ENCODE results near the gene FAM81B.

Gene FAM81B

DNA sequence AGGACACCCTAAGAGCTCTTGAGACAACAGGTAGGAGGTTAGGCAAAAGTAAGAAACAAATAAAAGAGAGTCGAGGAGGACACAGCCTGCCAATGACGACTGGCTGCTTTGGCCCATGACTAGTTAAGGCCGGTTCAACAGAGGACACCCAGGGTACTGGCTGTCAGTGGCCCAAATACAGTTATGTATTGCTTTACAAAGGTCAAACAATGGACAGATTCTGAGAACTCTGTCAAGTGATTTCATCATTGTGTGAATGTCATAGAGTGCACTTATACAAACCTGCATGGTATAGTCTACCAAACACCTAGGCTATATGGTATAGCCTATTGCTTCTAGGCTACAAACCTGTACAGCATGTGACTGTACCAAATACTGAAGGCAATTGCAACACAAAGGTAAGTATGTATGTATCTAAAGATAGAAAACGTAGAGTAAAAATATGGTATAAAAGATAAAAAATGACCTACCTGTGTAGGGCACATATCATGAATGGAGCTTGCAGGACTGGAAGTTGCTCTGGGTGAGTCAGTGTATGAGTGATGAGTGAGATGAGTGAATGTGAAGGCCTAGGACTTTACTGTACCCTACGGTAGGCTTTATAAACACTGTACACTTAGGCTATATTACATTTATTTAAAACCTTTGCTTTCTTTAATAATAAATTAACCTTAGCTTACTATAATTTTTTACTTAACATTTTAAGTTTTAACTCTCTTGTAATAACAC, 6.5 kb upstream of the FAM81B start:
- Histone ChIP-seq H3K36me3 (ENCODE audit: control insufficient read depth in 2 of 2, insufficient read depth in 1 of 2, low read length in 2 of 2) (no peaks in the 10 kb centered on the region), H3K27ac (ENCODE audit: extremely low read depth, low read depth, low read length) (no peak overlapping the region), H3K4me1 (ENCODE audit: control insufficient read depth, insufficient read depth, low read length) (peaks cover 2% of the 10 kb centered on the region; the same call in 1 of the 2 replicates), H3K4me3 (ENCODE audit: low read depth, low read length) (no peak overlapping the region), H3K9me3 (ENCODE audit: control insufficient read depth, insufficient read depth, low read depth, low read length) (no peaks in the 10 kb centered on the region)
- ChIA-PET CTCF (no interaction called here), POLR2A (no interaction called here)
- TF ChIP-seq KLF17 (tag by site-specific recombination; IDR thresholded peaks at IDR 0.05) (no peak), SALL2 (tag by site-specific recombination; IDR thresholded peaks at IDR 0.05; ENCODE audit: borderline replicate concordance) (no peak), SP3 (tag by site-specific recombination; IDR thresholded peaks at IDR 0.05) (no peak), GLI2 (tag by site-specific recombination; IDR thresholded peaks at IDR 0.05; ENCODE audit: borderline replicate concordance, low read depth) (no peak), ZNF148 (tag by site-specific recombination; IDR thresholded peaks at IDR 0.05; ENCODE audit: borderline replicate concordance) (no peak), ZNF426 (tag by site-specific recombination; IDR thresholded peaks at IDR 0.05) (no peak)

GRCh38 chr5:95385334-95385733, 5.8 kb upstream of the FAM81B start:
- TF ChIP-seq ZNF677 (tag by site-specific recombination; IDR thresholded peaks at IDR 0.05), result no peak
- no peak for TF ChIP-seq ZSCAN23 (tag by site-specific recombination; IDR thresholded peaks at IDR 0.05)
- no peak for TF ChIP-seq SETDB1 (IDR thresholded peaks at IDR 0.05; ENCODE audit: insufficient read length, low read length)
- TF ChIP-seq HOXD13 (CRISPR knock-in tag; IDR thresholded peaks at IDR 0.05; ENCODE audit: borderline replicate concordance), result no peak
- TF ChIP-seq ZNF37A (tag by site-specific recombination; IDR thresholded peaks at IDR 0.05), result no peak
- TF ChIP-seq PRDM4 (tag by site-specific recombination; IDR thresholded peaks at IDR 0.05), result no peak
- no peak for TF ChIP-seq ZNF580 (tag by site-specific recombination; IDR thresholded peaks at IDR 0.05)
- no peak for TF ChIP-seq KLF16 (tag by site-specific recombination; IDR thresholded peaks at IDR 0.05)
- TF ChIP-seq ATF2 (tag by site-specific recombination; IDR thresholded peaks at IDR 0.05; ENCODE audit: low read depth), result no peak
- TF ChIP-seq ZBTB1 (tag by site-specific recombination; IDR thresholded peaks at IDR 0.05), result no peak
- TF ChIP-seq RBAK (tag by site-specific recombination; IDR thresholded peaks at IDR 0.05), result no peak
- no peak for TF ChIP-seq ZNF394 (tag by site-specific recombination; IDR thresholded peaks at IDR 0.05; ENCODE audit: borderline replicate concordance)
- TF ChIP-seq, protein P1, sequence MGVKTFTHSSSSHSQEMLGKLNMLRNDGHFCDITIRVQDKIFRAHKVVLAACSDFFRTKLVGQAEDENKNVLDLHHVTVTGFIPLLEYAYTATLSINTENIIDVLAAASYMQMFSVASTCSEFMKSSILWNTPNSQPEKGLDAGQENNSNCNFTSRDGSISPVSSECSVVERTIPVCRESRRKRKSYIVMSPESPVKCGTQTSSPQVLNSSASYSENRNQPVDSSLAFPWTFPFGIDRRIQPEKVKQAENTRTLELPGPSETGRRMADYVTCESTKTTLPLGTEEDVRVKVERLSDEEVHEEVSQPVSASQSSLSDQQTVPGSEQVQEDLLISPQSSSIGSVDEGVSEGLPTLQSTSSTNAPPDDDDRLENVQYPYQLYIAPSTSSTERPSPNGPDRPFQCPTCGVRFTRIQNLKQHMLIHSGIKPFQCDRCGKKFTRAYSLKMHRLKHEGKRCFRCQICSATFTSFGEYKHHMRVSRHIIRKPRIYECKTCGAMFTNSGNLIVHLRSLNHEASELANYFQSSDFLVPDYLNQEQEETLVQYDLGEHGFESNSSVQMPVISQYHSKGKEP (tag by site-specific recombination; IDR thresholded peaks at IDR 0.05), result no peak
- TF ChIP-seq ZSCAN5A (tag by site-specific recombination; IDR thresholded peaks at IDR 0.05), result no peak
- no peak for TF ChIP-seq WT1 (tag by site-specific recombination; IDR thresholded peaks at IDR 0.05)
- Histone ChIP-seq H3K9me3 (ENCODE audit: control insufficient read depth, insufficient read depth, low read depth, low read length) (no peaks in the 10 kb centered on the region), H3K36me3 (ENCODE audit: control insufficient read depth in 2 of 2, insufficient read depth in 1 of 2, low read length in 2 of 2) (no peaks in the 10 kb centered on the region), H3K4me1 (ENCODE audit: control insufficient read depth, insufficient read depth, low read length) (peaks cover 2% of the 10 kb centered on the region; the same call in 1 of the 2 replicates), H3K4me3 (ENCODE audit: low read depth, low read length) (no peak overlapping the region), H3K27ac (ENCODE audit: extremely low read depth, low read depth, low read length) (no peak overlapping the region)
- ChIA-PET CTCF (interaction anchor here (1.4 kb wide), 1 partner anchor 122 kb away, joined by 3 read pairs; no protein-coding TSS in a partner anchor), POLR2A (no interaction called here)

Data from HEK293 (cell line).